ENCODE measurements around the gene SRPRB.

The SRPRB gene

DNA sequence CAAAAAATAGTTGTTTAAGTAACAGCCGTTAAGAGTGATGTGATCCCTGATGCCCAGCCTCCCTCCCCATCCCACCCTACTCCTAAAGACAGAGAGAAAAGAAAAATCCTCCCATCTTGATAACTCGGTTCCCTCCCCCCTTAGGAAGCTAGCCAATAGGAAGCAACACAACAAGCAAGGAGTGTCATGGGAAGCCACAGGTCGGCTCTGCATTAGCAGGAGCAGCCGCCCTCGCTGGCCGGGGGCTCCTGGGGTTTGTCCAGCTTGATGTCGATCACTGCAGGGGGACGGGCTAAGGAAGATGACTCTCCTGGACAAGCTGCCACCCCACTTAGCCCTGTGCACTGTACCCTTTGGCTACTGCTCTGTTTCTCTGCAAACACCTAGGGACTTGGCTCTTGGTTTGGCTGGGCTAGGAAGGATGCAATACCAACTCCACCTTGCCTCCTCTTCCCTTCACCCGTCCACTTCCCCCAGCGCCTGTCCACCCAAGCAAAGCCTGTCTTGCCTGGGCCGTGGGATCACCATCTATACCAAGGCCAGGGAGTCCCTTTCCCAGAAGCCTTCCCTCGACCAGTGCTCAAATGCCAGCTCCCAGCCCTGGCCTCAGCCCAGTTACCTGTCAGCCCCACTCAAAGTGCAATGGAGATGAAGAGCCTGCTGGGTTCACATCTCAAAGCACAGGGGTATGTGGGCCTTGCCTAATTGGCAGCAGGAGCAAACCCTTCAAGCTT is 23.1 kb downstream of the SRPRB start:
- DNase-seq, result no peak

DNA sequence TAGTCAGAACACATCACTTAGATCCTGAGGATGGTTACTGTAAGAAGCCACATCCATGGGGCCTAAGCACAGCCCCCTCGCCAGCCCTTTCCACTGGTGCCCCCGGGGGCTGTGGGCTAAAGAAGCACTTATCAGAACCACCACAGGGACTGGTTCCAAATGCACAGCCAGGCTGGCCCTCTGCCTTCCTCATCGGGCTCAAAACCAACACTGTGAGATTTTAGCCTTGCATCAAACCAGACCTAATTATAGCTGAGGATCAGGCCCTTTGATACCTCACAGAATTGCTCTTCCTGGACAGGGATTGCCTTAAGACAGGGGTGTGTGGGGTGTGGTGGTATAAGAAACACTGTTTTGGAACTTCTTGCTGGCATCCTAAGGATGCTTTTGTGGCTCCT is 23.7 kb downstream of the SRPRB start:
- DNase-seq, result no peak

DNA sequence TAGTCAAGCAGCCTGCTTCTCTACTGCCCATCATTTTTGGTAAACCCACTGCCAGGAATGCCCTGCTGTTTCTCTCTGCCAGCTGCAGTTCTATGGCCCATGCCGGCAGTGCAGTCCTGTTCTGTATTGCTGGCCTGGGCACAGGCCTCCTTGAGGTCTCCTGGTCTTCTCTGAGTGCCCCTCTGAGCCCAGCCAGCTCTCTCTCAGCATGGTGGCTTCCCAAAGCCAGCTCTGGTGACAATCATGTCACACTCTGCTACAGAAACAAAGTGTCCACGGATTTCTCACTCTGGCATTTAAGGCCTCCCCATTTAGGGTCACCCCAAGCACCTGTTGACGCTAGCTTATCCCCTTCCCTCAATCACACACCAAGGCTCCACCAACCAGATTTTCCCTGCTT is 24.5 kb downstream of the SRPRB start:
- no peak for DNase-seq

DNA sequence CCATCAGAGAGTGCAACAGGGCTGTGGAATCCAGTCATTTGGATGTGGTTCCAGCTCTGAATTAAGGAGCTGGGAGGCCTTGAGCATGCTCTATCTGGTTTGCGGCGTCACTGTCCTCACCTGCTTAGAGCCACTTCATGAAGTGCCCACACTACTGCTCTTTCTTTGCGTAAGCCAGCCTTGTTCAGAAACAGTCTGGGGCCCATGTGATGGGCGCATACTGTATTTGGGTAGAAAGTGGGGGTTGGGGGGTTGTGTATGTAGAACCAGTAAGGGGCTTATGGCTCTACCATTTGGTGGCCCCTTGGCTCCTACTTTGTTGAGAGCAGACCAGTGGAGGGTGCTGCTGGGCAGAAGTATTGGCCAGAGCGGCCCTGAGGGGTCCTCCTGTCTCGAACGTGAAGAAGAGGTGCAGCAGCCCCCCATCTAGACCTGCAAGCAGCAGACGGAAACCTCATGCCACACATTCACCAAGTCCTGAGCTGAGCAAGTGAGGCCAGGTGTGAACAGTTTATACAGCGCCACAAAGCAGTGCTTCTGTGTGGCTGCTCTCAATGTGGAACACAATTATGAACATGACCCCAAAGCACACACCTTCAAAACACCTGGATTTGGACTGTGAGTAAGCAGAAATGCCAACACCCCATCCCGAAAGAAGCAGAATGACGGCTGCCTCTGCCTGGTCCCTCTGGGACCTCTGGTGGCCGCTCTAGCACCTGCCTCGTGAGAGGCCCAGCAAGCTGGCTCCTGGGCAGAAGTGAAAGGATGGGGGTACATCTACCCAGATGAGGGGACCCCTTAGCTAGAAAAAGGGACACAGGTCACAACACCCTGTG is 26.6 kb downstream of the SRPRB start:
- no peak for DNase-seq

DNA sequence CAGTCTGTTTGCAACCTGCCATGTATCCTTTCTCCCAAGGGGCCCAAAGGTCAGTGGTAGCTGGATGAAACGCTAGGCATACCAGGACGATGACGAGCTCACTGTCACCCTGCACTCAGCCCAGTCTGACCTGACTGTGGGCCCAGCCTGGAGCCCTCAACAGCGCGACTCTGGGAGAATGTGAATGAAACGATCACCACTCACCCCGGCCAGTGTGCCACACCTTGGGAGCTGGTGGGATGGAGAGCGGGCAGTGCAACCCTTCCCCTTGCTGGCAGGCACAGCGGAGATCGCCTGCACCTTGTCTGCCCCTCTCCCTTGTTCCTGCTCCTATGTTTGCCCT is 27.2 kb downstream of the SRPRB start:
- no peak for DNase-seq

DNA sequence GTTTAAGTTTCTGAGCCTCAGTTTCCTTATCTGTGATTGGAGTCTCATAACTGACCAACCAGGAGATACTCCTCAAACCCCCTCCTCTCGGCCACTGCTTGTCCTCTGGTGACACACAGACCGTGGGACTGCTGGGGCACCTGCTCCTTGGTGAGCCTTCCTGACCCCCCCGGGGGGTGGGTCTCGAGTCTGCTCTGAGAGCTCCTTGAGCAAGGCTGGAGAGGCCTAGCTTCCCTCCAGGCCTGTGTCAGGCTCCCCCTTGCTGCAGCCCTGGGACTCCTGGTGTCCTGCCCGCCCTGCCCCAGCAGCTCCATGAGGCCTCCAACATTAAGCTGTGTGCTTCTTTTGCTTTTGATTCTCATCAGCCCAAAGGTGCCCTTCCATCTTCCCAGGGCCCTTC is 27.7 kb downstream of the SRPRB start:
- no peak for DNase-seq

DNA sequence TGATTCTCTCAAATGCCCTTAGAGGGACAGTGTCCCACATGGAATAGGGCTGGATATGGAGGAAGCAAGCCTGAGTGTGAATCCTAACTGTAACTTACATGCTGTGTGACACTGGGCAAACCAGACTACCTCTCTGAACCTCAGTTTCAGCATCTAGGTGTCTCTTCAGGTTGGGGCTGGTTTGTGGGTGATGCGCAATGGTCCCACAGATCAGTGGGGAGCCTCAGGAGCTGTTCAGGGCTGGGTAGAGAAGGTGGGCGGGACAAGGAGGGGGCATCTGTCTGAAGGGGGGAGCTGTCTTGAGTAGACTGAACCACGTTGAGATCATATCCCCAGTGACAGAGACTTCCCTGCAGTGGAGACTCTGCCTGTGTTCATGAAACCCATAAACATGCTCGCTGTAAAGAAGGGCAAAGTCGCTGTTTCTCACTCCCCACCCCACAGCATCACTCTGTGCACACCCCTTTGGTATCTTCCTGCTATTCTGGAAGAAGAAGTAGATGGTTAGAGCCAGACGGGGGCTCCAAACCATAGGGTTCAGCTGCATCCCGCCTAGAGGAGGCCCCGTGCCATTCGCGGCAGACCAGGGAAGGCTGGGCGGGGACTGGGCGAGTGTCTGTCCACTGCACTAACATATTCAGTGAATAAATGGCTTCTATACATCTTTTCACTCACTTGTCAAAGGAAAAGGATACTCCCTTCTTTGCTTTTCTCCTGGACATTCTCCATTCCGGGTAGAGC is 28.4 kb downstream of the SRPRB start:
- no peak for DNase-seq

DNA sequence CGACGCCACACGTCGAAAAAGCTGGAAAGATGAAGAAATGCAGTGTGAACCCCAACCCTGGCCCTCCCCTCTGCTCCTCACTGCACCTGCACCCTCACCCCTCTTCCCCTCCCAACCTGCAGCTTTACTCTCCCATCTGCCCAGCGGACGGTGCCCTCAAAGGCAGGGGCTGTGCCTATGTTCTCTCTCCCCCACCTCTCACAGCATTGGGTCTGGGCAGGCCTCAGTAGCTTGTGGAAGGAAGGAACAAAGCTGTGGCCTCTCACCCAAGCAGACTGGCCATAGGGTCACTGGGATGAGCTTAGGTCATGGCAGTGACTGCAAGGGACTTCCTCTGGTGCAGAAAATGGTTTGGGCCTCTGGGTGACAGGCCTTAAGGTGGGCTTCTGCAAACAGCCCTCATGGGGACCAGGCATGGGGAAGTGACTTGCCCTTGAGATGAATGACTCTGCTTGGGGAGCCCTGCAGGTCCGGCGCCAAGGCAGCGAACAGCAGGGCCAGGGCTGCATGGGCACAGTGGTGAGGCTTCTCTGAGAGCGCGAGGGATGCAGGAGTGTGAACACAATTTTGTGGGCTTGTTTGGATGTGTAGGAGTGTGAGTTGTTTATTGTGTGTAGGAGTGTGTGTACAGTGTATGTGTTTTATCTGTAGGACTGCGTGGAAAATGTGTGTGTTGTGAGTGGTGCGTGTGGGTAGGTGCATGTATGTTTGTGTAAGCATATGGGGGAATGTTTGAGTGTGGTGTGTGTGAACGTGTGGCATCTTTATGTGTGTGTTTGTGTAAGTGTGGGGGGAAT is 29.2 kb downstream of the SRPRB start:
- no peak for DNase-seq

DNA sequence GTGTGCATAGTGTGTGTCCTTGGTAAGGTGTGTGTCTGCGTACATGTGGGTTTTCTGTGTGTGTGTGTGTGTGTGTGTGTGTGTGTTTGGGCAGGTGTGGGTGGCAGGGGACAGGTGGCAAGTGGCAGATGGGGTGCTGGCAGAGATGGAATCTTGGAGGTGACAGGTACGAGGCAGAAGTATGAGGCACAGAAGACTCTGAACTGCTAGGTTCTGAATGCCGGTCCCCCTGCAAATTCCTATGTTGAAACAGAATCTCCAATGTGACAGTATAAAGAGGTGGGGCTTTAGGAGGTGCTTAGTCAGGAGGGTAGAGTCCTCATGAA is 29.8 kb downstream of the SRPRB start:
- no peak for DNase-seq

DNA sequence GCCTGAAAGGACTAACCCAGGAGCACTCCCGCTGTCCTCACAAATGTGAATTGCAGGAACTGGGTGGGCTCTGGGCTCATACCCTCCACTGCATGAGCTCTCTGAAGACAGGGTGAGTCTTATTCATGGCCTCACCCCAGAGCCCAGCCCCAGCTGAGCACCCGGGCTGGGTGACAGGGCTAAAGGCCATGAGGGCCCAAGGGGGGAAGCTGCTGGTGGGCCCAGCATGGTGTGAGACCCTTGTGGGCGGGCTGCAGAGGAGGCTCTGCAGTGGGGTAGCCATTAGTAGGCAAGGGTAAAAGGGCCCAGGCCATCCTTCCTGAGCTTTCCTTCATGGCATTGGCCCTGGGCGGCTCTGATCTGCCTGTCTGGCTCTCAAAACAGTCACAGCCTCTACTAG is 30.3 kb downstream of the SRPRB start:
- no peak for DNase-seq

DNA sequence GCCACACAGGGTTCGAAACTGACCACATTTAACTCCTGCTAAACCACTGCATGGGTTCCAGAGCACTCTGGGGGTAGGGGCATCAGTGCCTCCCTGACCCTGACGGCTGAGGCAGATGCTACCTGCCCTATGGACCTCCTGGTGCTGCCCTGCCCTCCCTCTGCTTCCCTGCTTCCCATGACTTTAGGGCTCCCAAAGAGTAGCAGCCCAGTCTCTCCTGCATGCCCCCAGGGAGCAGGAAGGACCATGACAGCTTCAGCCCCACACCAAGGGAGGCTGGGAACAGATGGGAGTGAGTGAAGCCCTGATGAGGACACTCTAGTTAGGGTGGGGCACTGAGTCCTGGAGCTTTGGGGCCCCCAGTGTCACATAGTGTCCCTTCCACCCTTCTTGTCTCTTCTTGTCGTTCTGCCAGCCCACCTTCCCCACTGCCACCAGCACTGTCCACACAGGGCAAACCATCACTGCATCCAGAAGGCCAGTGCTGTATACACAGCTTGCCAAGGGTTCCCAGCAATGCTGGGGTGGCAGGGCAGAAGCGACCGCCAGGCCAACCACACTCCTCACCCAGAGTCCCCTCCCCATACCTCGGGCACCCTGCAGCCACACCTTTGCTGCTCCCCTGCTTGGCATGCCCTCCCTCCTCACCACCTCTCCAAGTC is 31.0 kb downstream of the SRPRB start:
- DNase-seq, result no peak

DNA sequence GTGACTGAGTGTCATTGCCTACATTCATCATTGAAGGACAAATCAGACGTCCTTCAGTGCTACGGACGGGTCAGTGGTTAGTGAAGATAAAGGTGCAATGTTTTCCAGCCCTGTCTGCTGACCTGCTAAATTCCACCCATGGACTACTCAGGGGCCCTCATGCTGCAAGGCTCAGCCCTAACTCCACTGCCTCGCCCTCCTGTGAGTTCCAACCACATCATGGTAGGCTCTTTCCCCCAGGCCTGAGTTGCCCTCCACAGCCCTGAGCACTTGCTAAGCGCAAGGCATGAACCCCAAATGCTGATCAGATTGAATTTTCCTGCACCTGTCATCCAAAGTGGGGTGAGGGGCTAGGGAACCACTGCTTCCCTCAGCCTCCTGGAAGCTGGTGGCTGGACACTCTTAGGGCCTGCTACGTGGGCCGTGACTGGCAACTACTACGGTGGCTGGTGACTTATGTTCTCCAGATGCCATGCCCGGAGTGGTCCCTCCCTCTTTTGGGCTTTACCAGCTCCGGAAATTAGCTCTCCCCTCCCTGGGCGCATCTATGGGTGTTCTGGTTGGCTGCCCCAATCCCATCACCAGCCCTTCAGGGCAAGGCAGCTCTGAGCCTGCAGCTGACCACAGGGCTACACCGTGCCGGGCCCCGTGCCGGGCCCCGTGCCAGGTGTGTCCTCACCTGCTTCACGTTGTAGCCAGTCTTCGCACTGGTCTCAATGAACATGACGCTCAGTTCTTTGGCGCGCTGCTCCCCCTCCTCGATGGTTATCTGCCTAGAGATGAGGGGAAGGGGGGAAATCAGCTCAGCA is 32.1 kb downstream of the SRPRB start:
- DNase-seq, result no peak

DNA sequence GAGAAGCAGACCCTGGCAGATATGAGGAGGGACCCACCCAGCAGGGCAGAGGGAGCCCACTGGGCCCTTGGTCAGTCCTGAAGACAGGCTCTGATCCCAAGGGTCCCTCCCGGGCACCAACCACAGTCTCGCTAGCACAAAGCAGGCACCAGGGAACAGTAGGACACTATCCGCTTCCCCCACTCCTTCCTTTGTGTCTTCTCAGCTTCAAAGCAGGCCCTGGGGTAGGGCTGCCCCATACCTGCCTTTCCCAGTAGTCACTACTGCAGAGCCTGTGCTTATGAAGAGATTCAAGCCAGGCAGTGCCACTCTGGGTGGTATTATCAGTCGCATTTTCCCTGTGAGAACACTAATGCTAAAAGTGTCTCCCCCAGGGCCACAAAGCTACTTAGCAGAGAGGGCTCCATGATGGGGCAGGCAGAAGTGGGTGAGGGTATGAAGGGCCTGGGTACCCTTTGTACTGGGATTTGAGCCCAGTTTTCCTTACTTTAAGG is 32.7 kb downstream of the SRPRB start:
- DNase-seq, result no peak

DNA sequence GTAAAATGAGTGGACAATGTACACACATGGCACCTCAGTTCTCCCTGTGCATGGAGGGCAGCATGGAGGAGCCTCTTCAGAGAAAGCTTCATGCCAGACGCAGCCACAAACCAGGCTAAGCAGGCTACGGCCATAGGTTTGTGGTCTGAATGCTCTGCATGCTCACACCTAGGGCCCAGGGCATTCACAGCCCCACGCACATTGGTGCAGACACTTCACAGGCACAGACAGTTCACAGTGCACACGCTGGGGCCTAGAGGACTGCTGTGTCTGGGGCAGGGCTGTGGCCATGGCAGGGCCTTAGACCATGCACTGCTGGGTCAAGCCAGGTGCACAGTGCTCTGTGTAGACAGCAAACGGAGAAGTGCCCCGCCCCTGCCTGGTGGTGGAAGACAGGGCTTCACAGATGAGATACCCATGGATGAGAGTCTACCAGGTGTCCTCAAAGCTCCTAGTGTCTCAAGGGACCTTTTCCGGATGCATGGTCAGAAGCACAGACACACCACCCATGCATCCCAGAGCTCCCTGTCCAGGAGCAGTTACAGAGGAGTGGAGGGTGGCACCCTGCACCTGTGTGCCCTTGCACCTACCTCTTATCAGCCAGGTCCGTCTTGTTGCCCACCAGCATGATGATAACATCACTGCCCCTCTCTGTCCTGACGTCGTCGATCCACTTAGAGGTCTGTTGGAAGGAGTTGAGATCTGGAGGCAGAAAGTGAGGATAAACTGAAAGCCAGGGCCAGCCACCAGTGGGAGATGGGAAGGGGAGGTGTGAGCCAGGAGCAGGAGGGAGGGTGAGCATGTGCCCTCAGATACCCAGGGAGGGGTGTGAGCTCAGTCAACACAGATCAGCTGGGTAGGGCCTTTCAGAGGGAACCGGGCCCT is 33.5 kb downstream of the SRPRB start:
- DNase-seq, result no peak

DNA sequence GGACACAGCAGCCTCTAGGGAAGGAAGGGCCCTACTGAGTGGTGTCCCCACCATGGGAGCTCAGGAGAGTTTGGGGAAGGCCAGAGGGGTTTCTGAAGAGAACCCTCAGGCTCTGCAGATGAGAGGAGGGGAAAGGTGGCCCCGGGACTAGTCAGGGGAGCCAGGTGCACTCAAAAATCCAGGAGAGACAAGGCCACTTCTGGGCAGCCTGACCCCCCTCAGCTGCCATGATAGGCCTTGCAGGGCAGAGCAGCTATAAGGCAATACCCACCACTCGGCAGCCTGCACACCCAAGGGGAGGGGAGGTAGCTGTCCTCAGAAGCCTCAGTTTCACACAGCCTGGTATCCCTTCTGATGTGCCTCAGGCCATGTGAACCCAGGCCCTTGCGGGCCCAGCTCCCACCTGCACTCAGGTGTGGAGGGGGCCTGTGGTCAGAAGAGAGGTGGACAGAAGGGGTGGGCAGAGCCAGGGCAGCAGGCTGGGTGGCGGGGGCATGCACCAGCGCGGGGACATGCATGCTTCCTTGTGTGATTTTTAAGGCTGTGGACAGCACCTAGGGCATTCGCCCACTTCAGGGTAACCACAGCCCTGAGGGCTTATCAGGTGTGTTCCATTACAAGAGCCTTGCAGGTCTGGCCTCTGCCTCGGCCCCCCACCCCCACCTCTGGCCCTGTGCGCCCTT is 34.6 kb downstream of the SRPRB start:
- no peak for DNase-seq

DNA sequence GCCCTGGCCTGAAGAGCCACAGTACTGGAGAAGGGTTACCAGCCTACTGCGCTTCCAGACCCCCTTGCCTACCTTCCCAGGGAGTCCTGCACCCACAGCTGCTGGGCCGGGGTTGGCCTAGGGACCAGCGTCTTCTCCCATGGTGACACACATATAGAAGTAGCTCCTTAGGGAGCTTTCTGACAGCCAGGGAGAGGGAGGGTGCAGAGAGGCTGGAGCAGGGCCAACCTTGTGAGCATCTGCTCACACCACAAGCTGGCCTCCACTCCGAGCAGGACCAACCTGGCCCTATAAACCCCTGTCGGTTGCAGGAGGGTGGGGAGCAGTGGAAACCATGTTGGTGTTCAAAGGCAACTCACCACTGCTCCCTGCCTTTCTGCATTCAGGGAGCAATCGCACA is 35.2 kb downstream of the SRPRB start:
- no peak for DNase-seq

DNA sequence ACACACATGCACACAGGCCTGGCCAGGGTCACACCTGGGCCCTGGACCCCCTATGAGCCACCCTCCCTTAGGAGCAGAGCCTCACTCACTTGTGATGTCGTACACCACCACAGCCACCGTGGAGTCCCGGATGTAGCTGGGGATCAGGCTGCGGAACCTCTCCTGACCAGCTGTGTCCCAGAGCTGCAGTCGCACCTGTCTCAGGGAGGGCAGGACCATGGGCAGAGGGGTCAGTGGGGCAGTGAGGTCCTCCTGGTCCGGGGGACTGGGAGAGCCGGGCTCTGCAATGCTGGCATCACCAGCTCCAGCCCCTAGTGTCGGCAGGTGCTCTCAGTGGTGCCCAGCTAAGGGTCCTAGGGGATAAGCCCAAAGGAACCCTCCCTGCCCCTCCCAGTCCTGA is 35.6 kb downstream of the SRPRB start:
- no peak for DNase-seq

DNA sequence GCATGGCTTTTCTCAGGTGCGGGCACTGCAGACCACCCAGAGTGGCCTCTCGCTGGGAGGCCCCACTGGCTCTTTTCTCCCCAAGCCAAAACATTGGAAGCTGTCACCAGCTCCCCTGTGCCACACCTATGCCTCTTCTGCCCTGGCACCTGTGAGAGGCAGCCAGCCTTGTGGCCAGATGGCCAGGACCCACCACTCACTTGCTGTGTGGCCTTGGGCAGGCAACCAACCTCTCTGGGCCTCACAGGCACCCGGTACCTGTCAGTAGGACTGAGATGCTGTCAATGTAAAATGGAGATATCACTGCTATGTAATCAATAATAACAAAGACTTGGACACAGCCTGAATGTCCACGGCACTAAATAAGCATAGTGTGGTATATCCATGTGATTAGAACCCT is 36.5 kb downstream of the SRPRB start:
- DNase-seq, result no peak

DNA sequence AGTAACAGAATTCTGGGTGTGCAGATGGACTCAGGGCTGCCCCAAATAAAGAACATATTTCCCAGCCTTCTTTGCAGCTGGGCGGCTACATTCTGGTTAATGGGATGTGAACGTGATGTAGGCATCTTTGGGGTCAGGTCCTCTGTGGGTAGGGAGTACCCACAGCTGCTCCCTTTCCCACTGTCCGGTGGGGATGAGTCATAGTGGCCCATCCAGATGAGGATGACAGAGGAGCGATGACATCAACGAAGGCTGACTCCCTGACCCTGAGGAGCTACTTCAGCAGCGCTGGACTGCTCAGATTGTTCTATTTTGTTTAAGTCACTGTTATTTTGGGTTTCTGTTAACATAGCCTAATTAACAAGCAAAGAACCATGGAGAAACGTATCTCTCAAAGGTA is 38.0 kb downstream of the SRPRB start:
- no peak for DNase-seq

DNA sequence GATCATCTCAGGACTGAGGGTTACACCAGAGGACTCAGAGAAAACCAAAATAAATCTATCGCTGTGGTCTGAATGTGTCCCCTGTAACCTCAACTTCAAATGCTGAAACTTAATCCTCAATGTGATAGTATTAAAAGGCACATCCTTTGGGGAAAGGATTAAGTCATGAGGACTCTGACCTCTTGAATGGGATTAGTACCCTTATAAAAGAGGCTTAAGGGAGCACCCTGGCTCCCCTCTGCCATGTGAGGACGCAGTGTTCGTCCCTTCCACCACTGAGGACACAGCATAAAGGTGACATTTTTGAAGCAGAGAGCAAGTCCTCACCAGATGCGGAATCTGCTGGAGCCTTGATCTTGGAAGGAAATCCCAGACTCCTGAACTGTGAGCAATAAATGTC is 39.5 kb downstream of the SRPRB start:
- no peak for DNase-seq
